ENCODE results near the gene TTLL11. TPM values are rescaled to one million over a fixed set of nuclear protein-coding genes. Genes with fewer than 3 reads are reported as not detected.
"Not testable (repeated sequence)": the region's sequence is repeated elsewhere in the genome, so short reads cannot be mapped to it uniquely, and the experiment has no call there.

Gene TTLL11
- polyA plus RNA-seq, 4 donors = 6.6 to 9.3 (median 7.9) TPM

GRCh38 chr9:122088880-122089706 is 4.0 kb downstream of the TTLL11 start:
- no peak for DNase-seq (ENCODE audit: low read depth in 4 of 4, low spot score in 3 of 4)

- no peak for DNase-seq (ENCODE audit: low read depth in 4 of 4, low spot score in 3 of 4)
Observed at GRCh38 chr9:122087406-122088200, 5.5 kb downstream of the TTLL11 start.

DNA sequence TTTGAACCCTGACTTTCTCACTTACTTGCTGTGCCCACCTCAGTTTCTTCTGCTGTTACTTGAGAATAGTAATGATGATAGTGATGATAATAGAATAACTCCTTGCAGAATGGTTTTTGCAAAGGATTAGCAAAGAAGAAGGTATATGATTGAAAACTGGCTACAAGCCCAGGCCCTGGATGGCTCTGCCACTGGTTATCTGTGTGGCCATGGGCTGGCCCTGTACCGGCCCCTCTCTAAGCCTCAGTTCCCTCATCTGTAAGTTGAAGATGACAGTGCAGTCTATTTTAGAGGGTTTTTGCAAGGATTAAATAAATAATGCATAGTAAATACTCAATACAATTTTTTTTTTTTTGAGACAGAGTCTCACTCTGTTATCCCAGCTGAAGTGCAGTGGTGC is 6.2 kb downstream of the TTLL11 start:
- no peak for DNase-seq (ENCODE audit: low read depth in 4 of 4, low spot score in 3 of 4)

- DNase-seq (ENCODE audit: low read depth in 4 of 4, low spot score in 3 of 4) = no peak
Observed at GRCh38 chr9:122085260-122085659, 7.8 kb downstream of the TTLL11 start.

- no peak for DNase-seq (ENCODE audit: low read depth in 4 of 4, low spot score in 3 of 4)
Observed at GRCh38 chr9:122084026-122084675, 9.0 kb downstream of the TTLL11 start.

DNA sequence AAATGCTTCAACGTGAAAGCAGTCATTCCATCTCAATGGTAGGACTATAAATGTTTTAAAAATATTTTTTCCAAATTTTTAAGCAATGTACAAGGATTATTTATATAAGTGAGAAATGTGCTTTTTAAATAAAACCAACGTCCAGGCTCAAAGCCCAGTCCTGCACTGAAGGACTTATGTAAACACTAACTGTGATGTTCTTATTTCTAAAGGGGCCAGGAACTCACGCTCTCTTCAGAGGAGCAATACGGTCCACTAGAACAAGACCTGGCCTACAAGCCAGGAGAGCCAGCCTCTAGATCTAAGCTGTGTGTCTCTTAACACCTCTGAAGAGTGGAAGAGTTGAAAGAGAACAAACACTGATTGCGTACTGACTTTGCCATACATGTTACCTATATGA is 12.1 kb downstream of the TTLL11 start:
- no peak for DNase-seq (ENCODE audit: low read depth in 4 of 4, low spot score in 3 of 4)

- DNase-seq (ENCODE audit: low read depth in 4 of 4, low spot score in 3 of 4) = no peak
Observed at GRCh38 chr9:122078557-122078956, 14.6 kb downstream of the TTLL11 start.

- no peak for DNase-seq (ENCODE audit: low read depth in 4 of 4, low spot score in 3 of 4)
Observed at GRCh38 chr9:122076773-122077172, 16.3 kb downstream of the TTLL11 start.

- DNase-seq (ENCODE audit: low read depth in 4 of 4, low spot score in 3 of 4) = no peak
Observed at GRCh38 chr9:122076117-122076516, 17.0 kb downstream of the TTLL11 start.

DNA sequence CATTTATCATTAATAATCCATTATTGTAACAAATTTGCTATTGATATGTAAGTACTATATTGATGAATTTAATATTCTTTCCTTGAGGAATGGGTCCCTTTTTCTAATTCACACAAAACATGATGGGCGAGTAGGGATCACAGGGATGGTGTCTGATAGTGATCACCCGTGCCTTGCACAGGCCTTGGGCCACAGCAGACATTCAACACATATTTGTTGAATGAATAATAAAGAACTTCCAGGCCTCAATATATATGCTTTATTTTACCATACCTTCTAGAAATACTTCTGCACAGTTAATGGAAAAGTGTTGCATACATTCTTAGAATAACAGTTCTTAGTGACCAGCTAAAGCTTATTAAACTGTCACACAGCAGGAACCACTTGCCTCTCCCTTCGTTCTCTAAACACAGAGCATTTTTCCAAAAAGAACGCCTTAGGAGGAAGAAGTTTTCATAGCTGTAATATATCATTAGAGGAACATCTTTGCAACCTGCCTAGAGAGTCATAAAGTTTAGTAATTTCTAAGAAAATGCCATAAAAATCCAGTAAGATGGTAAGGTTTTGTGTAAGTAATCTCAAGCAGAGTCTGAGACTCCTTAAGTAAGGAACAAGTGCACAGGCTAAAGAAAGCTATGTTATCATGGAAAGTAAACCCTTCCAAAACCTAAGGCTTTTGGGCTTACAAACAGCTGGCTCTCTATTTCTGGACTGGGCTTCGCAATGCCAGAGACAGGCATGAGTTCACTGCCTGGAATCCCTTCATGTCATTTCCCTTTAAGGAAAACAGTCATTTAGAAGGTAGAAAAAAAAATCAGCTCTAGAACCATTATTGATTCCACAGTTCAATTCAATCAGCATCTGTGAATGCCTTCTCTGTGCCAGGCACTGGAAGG is 17.7 kb downstream of the TTLL11 start:
- DNase-seq (ENCODE audit: low read depth in 4 of 4, low spot score in 3 of 4) = no peak

DNA sequence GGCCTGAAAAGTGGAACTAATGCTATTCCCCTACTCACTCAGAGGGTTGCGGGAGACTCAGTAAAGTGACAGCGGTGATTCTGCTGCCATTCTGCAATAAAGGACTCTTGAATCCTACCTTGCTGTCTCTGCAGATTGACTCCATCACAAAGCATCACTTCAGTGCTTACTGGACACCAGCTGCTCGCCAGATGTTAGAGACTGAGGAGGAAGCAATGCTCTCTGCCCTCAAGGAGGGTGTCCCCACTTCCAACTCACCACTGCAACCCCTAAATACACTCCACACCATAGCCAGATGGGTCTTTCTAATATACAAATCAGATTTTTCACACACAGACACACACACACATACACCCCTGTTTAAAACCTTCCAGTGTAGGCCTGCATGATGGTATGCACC is 21.4 kb downstream of the TTLL11 start:
- DNase-seq (ENCODE audit: low read depth in 4 of 4, low spot score in 3 of 4) = no peak

DNA sequence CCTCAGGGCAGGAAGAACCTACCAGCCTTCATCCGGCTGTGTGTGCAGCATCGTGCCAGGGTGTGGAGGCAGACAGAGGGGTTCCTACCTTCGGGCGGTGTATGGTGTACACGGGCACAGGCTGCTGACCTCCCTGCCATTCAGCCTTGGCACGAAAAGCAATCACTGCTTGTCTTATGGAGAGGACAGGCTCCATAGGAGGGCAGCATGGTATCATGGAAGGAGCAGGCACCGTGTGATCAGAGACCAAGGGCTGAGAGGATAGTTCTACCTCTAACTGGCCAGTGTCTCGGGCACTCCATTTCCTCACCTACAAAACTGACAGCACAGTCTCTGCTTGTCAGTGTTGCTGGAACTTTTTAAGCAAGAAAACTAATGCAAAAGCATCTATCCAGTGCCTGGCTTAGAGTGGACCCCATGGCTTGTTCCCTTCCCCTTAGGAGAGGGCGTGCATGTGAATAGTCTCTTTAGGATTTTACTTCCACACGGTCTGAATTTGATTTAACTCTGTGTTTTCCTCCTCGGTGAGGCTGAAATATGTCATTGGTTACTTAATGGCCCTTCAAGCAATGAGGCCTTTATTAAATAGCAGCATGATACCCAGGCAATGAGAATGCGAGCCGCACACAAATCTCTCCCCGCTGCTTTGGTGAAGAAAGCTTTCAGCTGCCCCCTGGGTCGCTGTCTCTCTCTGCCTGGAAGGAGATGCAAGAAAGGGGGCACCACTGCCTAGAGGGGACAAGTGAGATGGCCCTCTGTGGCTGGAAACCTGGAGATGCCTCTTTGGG is 22.2 kb downstream of the TTLL11 start:
- DNase-seq (ENCODE audit: low read depth in 4 of 4, low spot score in 3 of 4) = no peak

- DNase-seq (ENCODE audit: low read depth in 4 of 4, low spot score in 3 of 4) = not testable (repeated sequence)
Observed at GRCh38 chr9:122066680-122067079, 26.4 kb downstream of the TTLL11 start.

DNA sequence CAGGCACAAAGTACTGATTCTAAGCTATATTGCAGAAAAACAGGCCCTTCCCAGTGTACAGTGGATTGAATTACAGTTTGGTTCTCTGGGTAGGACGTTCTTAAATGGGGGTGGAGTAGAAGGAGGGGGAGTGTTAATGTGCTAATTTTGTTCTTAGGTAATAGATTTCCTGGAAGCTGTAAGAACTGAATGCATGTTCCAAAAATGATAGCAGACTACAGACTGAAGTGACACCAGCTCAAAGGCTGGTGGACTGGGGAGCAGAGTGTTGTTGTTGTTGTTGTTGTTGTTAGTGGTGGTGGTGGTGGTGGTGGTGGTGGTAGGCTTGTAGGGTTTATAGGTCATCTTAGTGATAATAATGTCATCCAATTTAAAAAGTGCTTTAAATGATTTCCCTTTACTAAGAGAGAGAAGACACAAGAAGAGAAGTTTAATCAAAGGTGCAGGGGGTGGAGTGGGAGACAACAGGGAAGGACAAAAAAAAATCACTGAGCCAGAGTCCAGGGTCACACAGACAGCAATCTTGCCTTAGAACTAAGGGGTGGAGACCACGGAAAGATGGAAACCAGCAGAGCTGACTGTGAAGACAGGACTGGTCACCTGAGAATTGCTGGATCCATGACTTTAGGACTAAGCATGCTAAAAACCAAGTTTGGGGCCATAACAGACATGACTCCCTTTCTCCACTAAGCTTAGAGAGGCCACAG is 27.0 kb downstream of the TTLL11 start:
- no peak for DNase-seq (ENCODE audit: low read depth in 4 of 4, low spot score in 3 of 4)

- no peak for DNase-seq (ENCODE audit: low read depth in 4 of 4, low spot score in 3 of 4)
Observed at GRCh38 chr9:122060481-122060880, 32.6 kb downstream of the TTLL11 start.

- no peak for DNase-seq (ENCODE audit: low read depth in 4 of 4, low spot score in 3 of 4)
Observed at GRCh38 chr9:122059955-122060324, 33.2 kb downstream of the TTLL11 start.

GRCh38 chr9:122059214-122059954 is 33.7 kb downstream of the TTLL11 start:
- no peak for DNase-seq (ENCODE audit: low read depth in 4 of 4, low spot score in 3 of 4)

DNA sequence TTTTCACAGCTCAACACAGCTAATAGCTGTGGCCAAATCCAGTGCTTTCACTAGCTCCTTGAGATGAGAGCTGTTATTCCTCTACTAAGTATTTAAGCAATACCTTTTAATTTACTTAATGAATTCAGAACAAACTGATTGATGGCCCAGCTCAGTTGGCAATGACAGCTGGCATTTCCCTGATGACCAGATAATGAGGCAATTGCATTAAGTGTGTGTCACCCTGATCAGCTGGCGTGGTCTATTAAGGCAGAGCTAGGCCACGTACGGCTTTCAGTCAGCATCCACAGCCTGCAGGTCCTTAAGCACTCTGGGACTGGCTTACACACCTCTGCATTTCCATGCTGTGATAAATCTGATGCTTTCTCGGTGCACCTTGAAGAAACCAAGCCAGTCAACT is 34.4 kb downstream of the TTLL11 start:
- DNase-seq (ENCODE audit: low read depth in 4 of 4, low spot score in 3 of 4) = no peak

Measured in left renal pelvis (tissue), 4 donors.